Measurements from ENCODE around the gene FSTL5.

FSTL5 gene

DNA sequence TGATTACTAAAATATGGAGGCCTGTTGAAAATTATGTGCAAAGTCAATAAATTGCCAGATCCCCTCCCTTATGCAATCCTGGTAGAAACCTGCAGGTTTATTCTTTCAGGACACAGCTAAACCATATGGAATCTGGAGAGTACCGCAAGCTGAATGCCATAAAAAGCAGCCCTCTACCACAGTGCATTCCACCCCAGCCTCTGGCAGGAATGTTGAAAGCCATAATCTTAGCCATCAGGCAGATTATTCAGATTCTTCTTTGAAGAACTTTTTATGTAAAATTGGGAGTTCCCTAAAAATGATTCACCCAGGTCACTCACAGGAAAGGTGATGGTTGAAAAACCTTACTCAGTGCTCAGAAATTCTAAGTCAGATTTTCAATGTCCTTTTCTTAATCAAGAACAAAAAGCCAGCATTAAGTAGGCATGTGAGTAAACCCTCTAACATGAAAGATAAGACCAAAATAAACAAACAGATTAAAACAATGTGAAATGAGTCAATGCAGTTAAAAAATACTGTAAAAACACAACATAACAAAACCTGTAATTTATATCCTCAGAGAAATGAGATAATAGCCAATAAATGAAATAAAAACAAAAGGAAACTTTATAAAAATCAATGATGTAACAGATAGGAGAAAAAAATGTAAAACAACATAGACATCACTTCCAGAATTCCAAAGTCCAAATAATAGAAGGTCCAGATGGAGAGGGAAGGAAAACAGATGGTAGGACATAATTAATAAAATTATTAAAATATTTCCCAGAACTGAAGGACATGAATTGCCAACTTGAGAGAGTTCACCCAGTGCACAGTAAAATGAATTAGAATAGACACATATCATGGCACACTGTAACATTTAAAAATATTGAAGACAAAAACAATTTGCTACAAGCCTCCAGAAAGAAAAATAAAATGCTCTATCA lies 226.9 kb downstream of the FSTL5 start:
- H3K27me3 Mint-ChIP-seq (ENCODE audit: low read depth, poor library complexity): no peaks in the 10 kb centered on the region

GRCh38 chr4:161931089-161931488 lies 232.7 kb downstream of the FSTL5 start:
- TF ChIP-seq, protein P1, sequence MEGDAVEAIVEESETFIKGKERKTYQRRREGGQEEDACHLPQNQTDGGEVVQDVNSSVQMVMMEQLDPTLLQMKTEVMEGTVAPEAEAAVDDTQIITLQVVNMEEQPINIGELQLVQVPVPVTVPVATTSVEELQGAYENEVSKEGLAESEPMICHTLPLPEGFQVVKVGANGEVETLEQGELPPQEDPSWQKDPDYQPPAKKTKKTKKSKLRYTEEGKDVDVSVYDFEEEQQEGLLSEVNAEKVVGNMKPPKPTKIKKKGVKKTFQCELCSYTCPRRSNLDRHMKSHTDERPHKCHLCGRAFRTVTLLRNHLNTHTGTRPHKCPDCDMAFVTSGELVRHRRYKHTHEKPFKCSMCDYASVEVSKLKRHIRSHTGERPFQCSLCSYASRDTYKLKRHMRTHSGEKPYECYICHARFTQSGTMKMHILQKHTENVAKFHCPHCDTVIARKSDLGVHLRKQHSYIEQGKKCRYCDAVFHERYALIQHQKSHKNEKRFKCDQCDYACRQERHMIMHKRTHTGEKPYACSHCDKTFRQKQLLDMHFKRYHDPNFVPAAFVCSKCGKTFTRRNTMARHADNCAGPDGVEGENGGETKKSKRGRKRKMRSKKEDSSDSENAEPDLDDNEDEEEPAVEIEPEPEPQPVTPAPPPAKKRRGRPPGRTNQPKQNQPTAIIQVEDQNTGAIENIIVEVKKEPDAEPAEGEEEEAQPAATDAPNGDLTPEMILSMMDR (IDR thresholded peaks at IDR 0.05): no peak
- H3K4me1 Mint-ChIP-seq: peaks cover 15% of the 10 kb centered on the region
- no peaks in the 10 kb centered on the region for H3K27me3 Mint-ChIP-seq (ENCODE audit: low read depth, poor library complexity)

More for the DNA sequence above, 226.9 kb downstream of the FSTL5 start:
- Mint-ChIP-seq H3K27ac (no peak overlapping the region), H3K4me3 (no peak overlapping the region), H3K9me3 (no peaks in the 10 kb centered on the region), H3K4me1 (no peaks in the 10 kb centered on the region), H3K36me3 (ENCODE audit: low read depth) (no peaks in the 10 kb centered on the region)
- TF ChIP-seq, protein P1 (IDR thresholded peaks at IDR 0.05): no peak
- DNase-seq: no peak

GRCh38 chr4:161929956-161930355 lies 233.8 kb downstream of the FSTL5 start:
- H3K27me3 Mint-ChIP-seq (ENCODE audit: low read depth, poor library complexity): no peaks in the 10 kb centered on the region
- peaks cover 15% of the 10 kb centered on the region for H3K4me1 Mint-ChIP-seq
- TF ChIP-seq, protein P1 (IDR thresholded peaks at IDR 0.05): no peak
- H3K9me3 Mint-ChIP-seq: no peaks in the 10 kb centered on the region
- H3K4me3 Mint-ChIP-seq: no peak overlapping the region
- no peaks in the 10 kb centered on the region for H3K36me3 Mint-ChIP-seq (ENCODE audit: low read depth)
- H3K27ac Mint-ChIP-seq: no peak overlapping the region
- DNase-seq: no peak

More at GRCh38 chr4:161931089-161931488, 232.7 kb downstream of the FSTL5 start:
- H3K36me3 Mint-ChIP-seq (ENCODE audit: low read depth): no peaks in the 10 kb centered on the region
- no peak overlapping the region for H3K4me3 Mint-ChIP-seq
- H3K9me3 Mint-ChIP-seq: no peaks in the 10 kb centered on the region
- no peak for DNase-seq
- H3K27ac Mint-ChIP-seq: no peak overlapping the region

GRCh38 chr4:161926033-161926828 lies 237.6 kb downstream of the FSTL5 start:
- Mint-ChIP-seq H3K36me3 (ENCODE audit: low read depth) (no peaks in the 10 kb centered on the region), H3K27ac (no peak overlapping the region), H3K4me3 (no peak overlapping the region), H3K27me3 (ENCODE audit: low read depth, poor library complexity) (no peaks in the 10 kb centered on the region), H3K9me3 (no peaks in the 10 kb centered on the region), H3K4me1 (peaks cover 15% of the 10 kb centered on the region)
- TF ChIP-seq, protein P1 (IDR thresholded peaks at IDR 0.05): no peak
- no peak for DNase-seq

DNA sequence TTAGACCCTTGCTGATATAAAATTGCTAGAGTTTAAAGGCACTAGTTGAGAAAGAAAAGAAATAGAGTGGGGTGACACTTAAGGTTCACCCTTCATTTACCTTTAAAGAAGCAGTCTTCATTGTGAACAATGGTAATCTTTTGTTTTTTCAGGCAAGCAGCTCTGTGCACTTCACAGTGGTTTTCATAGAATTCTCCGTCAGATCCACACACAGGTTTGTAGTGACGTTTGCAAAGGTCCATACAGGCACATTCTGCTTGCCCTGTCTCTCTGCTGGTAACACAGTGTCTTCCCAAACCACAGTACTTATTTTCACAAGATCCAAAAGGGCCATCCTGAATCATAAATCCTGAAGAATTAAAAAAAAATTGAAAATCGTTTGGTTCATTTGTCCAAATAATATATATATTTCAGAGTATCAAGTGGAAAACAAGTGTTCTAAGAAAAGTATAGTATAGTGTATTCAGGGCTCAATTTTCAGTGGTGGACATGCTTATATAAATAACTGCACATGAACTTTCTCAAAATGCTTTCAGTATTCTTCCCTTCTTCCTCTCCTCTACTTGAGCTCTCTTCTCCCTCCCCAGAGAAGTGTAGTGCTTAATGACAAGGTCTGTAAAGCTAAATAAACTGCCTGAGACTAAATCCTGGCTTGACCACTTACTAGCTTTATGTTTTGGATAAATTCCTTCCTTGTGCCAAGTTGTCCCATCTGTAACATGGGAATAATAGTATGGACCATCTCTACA lies 243.3 kb downstream of the FSTL5 start:
- no peaks in the 10 kb centered on the region for H3K27me3 Mint-ChIP-seq (ENCODE audit: low read depth, poor library complexity)
- no peak for DNase-seq
- TF ChIP-seq, protein P1 (IDR thresholded peaks at IDR 0.05): no peak
- no peak overlapping the region for H3K27ac Mint-ChIP-seq
- no peaks in the 10 kb centered on the region for H3K9me3 Mint-ChIP-seq
- H3K4me3 Mint-ChIP-seq: no peak overlapping the region
- peaks cover 9% of the 10 kb centered on the region for H3K4me1 Mint-ChIP-seq
- H3K36me3 Mint-ChIP-seq (ENCODE audit: low read depth): no peaks in the 10 kb centered on the region
